ENCODE data around the gene RICTOR.

Gene RICTOR

GRCh38 chr5:38932854-38933408, 141.3 kb downstream of the RICTOR start:
- DNase-seq, result no peak

GRCh38 chr5:38931731-38932130, 142.5 kb downstream of the RICTOR start:
- no peak for DNase-seq

- no peak for DNase-seq
These were observed 144.4 kb downstream of the RICTOR start for GRCh38 chr5:38929838-38930237.

- DNase-seq, result no peak
These were observed 146.7 kb downstream of the RICTOR start for GRCh38 chr5:38927470-38927869.

GRCh38 chr5:38926121-38926520, 148.1 kb downstream of the RICTOR start:
- no peak for DNase-seq

- DNase-seq, result no peak
These were observed 148.9 kb downstream of the RICTOR start for GRCh38 chr5:38925154-38925925.

GRCh38 chr5:38923661-38924451, 150.3 kb downstream of the RICTOR start:
- DNase-seq, result no peak

GRCh38 chr5:38922199-38922598, 152.0 kb downstream of the RICTOR start:
- DNase-seq, result no peak

- DNase-seq, result no peak
These were observed 153.0 kb downstream of the RICTOR start for GRCh38 chr5:38921174-38921573.

GRCh38 chr5:38916802-38917201, 157.4 kb downstream of the RICTOR start:
- no peak for DNase-seq

GRCh38 chr5:38913714-38914113, 160.5 kb downstream of the RICTOR start:
- DNase-seq, result no peak

- DNase-seq, result no peak
These were observed 162.3 kb downstream of the RICTOR start for GRCh38 chr5:38911933-38912332.

GRCh38 chr5:38906503-38906902, 167.7 kb downstream of the RICTOR start:
- no peak for DNase-seq

- no peak for DNase-seq
These were observed 168.7 kb downstream of the RICTOR start for GRCh38 chr5:38905516-38905915.

- DNase-seq, result no peak
These were observed 174.3 kb downstream of the RICTOR start for GRCh38 chr5:38899936-38900335.

GRCh38 chr5:38896760-38897159, 177.4 kb downstream of the RICTOR start:
- DNase-seq, result no peak

- no peak for DNase-seq
These were observed 181.8 kb downstream of the RICTOR start for GRCh38 chr5:38892363-38892762.

GRCh38 chr5:38891563-38891962, 182.6 kb downstream of the RICTOR start:
- no peak for DNase-seq

- DNase-seq, result no peak
These were observed 184.8 kb downstream of the RICTOR start for GRCh38 chr5:38889424-38889823.

GRCh38 chr5:38888041-38888440, 186.2 kb downstream of the RICTOR start:
- DNase-seq, result no peak

Measured in NCI-H524 treated with DMSO at 0.1 percent for 48 hours (cell line).